HG03520 (cell line): ENCODE data around the gene GRIP2.

Experiments used
- ATAC-seq: cut with Tn5 transposase; IDR thresholded peaks from one replicate; pipeline ENCODE4 v1.9.1; 2021; ENCODE audit warnings: mild to moderate bottlenecking, moderate library complexity; ENCODE audit not compliant: unreplicated experiment

GRIP2 gene

GRCh38 chr3:14539742-14540491 lies at the start of gene GRIP2:
GRIP2 (minus strand) TSS chr3:14540342; CDS start chr3:14540308, 34 bp downstream.
- ATAC-seq: no peak

- no peak for ATAC-seq
Observed at GRCh38 chr3:14588425-14589112, 48.4 kb upstream of the GRIP2 start.

GRCh38 chr3:14587740-14588360 lies 47.7 kb upstream of the GRIP2 start:
- no peak for ATAC-seq

GRCh38 chr3:14586611-14587010 lies 46.5 kb upstream of the GRIP2 start:
- ATAC-seq: no peak

GRCh38 chr3:14583548-14584091 lies 43.5 kb upstream of the GRIP2 start:
- no peak for ATAC-seq

GRCh38 chr3:14582045-14582410 lies 41.9 kb upstream of the GRIP2 start:
- no peak for ATAC-seq

GRCh38 chr3:14581334-14582044 lies 41.3 kb upstream of the GRIP2 start:
- ATAC-seq: no peak

GRCh38 chr3:14577897-14578296 lies 37.8 kb upstream of the GRIP2 start:
- ATAC-seq: no peak

GRCh38 chr3:14576163-14576562 lies 36.0 kb upstream of the GRIP2 start:
- no peak for ATAC-seq

- ATAC-seq: no peak
Observed at GRCh38 chr3:14574183-14574582, 34.0 kb upstream of the GRIP2 start.

GRCh38 chr3:14573706-14574105 lies 33.6 kb upstream of the GRIP2 start:
- no peak for ATAC-seq

GRCh38 chr3:14570864-14571263 lies 30.7 kb upstream of the GRIP2 start:
- no peak for ATAC-seq

- ATAC-seq: no peak
Observed at GRCh38 chr3:14570089-14570488, 29.9 kb upstream of the GRIP2 start.

- ATAC-seq: no peak
Observed at GRCh38 chr3:14569474-14570000, 29.4 kb upstream of the GRIP2 start.

- no peak for ATAC-seq
Observed at GRCh38 chr3:14568269-14568668, 28.1 kb upstream of the GRIP2 start.

- ATAC-seq: no peak
Observed at GRCh38 chr3:14566812-14567211, 26.7 kb upstream of the GRIP2 start.

GRCh38 chr3:14565868-14566588 lies 25.9 kb upstream of the GRIP2 start:
- ATAC-seq: no peak

GRCh38 chr3:14564741-14565140 lies 24.6 kb upstream of the GRIP2 start:
- no peak for ATAC-seq

- ATAC-seq: no peak
Observed at GRCh38 chr3:14563946-14564539, 23.9 kb upstream of the GRIP2 start.
